Measurements from ENCODE around the gene OSBPL8.

- TF ChIP-seq MYNN (tag by site-specific recombination; IDR thresholded peaks at IDR 0.05; ENCODE audit: borderline replicate concordance) = no peak
- no peak for TF ChIP-seq CTCF (tag by site-specific recombination; IDR thresholded peaks at IDR 0.05)
- TF ChIP-seq ZBTB17 (tag by site-specific recombination; IDR thresholded peaks at IDR 0.05) = no peak
- no peak for TF ChIP-seq ZNF133 (tag by site-specific recombination; IDR thresholded peaks at IDR 0.05)
- no peak for TF ChIP-seq ZNF274 (IDR thresholded peaks at IDR 0.05; ENCODE audit: low read length)
- no peak for TF ChIP-seq ZNF274 (tag by site-specific recombination; IDR thresholded peaks at IDR 0.05; ENCODE audit: borderline replicate concordance)
- no peak for TF ChIP-seq REST (tag by site-specific recombination; IDR thresholded peaks at IDR 0.05)
- TF ChIP-seq SP2 (tag by site-specific recombination; IDR thresholded peaks at IDR 0.05) = no peak
- TF ChIP-seq ZNF558 (tag by site-specific recombination; IDR thresholded peaks at IDR 0.05) = no peak
- no peak for TF ChIP-seq ZNF10 (tag by site-specific recombination; IDR thresholded peaks at IDR 0.05)
- no peak for TF ChIP-seq ZNF324 (tag by site-specific recombination; IDR thresholded peaks at IDR 0.05)
- TF ChIP-seq ZNF146 (tag by site-specific recombination; IDR thresholded peaks at IDR 0.05) = no peak
- no peak for TF ChIP-seq PATZ1 (tag by site-specific recombination; IDR thresholded peaks at IDR 0.05)
- no peak for TF ChIP-seq ZNF639 (tag by site-specific recombination; IDR thresholded peaks at IDR 0.05)
Observed at GRCh38 chr12:76571256-76571655, 11.7 kb upstream of the OSBPL8 start.

Data from HEK293 (cell line).